GM23248 (cell line): ENCODE results near the gene GAK.

ENCODE experiments used
- EZH2 ChIP-seq: fragments of 200-600 bp; sonication (generic); IDR thresholded peaks from 2 replicates; pipeline ENCODE4 v1.6.1; 2018; ENCODE audit warnings: antibody characterized with exemption, mild to moderate bottlenecking; ENCODE audit not compliant: insufficient read depth, poor library complexity, severe bottlenecking
- EZH2phosphoT487 ChIP-seq: fragments of 200-600 bp; sonication (generic); IDR thresholded peaks from 2 replicates; pipeline ENCODE4 v1.6.1; 2018; ENCODE audit warnings: antibody characterized with exemption, moderate library complexity, mild to moderate bottlenecking, low read depth; ENCODE audit not compliant: insufficient read depth

DNA sequence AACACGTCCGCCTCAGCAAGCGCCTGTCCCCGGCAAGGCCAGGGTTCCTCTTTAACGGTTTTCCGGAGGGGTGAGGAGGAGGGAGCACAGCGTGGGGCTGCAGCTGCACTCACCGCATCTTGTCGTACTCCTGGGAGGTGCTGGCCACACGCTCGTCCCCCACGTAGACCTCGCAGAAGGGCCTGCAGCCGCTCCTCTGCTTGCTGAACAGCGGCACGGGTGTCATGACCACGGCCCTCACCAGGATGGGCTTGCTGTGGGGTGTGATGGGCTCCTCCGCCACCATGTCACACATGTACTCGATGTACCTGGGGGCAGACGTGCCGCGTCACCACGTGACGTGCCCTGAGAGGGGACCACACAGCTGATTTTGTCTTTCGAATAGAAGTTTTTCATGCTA is 54.6 kb downstream of the GAK start:
- TF ChIP-seq EZH2 (no peak), EZH2phosphoT487 (no peak)
